Measurements from ENCODE around the gene MYO5B.

The MYO5B gene

GRCh38 chr18:50073319-50073718 lies 121.6 kb downstream of the MYO5B start:
- DNase-seq (ENCODE audit: low read depth in 1 of 2, low spot score in 1 of 2) = no peak

DNA sequence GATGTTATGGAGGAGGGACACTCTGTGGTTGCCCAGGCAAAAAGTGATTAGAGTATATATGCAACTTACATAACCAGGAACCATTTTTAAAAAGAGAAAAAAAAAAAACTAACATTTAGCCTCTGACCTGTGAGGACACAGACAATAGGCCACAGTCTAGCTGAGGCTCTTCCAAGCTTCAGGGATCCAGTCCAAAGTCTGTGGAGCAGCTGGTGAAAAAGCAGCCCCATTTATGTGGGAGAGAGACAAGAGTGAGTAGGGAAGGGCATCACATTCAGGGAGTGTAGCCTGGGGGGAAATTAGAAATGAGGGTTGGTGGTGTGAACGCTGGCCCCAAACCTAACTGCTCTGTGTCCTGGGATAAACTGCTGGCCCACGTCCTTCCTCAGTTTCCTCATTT lies 122.8 kb downstream of the MYO5B start:
- no peak for DNase-seq (ENCODE audit: low read depth in 1 of 2, low spot score in 1 of 2)

DNA sequence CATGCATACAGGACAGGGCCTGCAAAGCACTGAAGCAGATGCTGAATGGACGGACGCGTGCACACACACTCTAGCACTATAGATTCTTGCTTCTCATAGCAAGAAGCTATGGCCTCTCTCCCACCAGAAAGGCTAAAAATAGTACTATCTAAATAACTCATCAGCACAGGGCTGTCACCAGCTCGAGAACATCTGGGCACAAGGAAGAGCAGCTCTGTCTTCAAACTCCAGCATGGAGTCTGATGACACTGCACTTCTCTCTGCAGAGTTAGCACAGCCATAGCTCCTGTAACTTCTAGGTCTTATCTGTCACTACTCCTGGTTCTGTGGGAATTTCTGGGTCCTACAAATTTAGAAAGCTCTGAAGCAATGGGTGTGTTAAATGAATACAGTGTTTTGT lies 123.5 kb downstream of the MYO5B start:
- no peak for DNase-seq (ENCODE audit: low read depth in 1 of 2, low spot score in 1 of 2)

- DNase-seq (ENCODE audit: low read depth in 1 of 2, low spot score in 1 of 2) = no peak
These were observed 125.5 kb downstream of the MYO5B start for GRCh38 chr18:50069422-50069821.

DNA sequence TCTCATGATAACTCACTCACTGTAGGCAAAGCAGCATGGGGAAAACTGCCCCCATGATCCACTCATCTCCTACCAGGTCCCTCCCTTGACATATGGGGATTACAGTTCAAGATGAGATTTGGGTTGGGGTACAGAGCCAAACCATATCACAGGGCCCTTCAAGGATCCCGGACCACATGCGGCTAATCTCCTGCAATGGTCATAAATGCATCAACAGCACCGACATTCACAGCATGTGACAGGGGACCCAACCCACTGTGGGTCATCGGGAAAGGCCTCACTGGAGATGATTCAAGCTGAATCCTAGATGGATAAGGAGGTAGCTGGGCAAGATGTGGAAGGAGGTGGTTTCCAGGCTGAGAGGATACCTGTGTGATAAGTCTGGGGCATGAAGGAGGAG lies 129.4 kb downstream of the MYO5B start:
- no peak for DNase-seq (ENCODE audit: low read depth in 1 of 2, low spot score in 1 of 2)

DNA sequence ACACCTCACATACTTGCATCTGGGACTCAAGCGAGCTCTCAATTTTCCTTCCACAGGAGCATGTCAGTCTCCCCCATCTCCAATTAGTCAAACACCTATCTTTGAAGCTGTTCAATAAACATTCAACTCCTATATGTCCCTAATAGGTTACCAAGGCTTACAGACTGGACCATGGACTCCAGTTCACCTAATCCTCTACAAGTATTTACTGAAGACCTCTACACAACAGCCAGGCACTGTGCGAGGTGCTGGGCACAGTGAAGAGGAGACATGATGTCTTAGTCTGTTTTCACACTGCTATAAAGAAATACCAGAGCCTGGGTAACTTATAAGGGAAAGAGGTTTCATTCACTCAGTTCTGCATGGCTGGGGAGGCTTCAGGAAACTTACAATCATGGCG lies 129.9 kb downstream of the MYO5B start:
- DNase-seq (ENCODE audit: low read depth in 1 of 2, low spot score in 1 of 2) = no peak

- no peak for DNase-seq (ENCODE audit: low read depth in 1 of 2, low spot score in 1 of 2)
These were observed 132.9 kb downstream of the MYO5B start for GRCh38 chr18:50061876-50062517.

DNA sequence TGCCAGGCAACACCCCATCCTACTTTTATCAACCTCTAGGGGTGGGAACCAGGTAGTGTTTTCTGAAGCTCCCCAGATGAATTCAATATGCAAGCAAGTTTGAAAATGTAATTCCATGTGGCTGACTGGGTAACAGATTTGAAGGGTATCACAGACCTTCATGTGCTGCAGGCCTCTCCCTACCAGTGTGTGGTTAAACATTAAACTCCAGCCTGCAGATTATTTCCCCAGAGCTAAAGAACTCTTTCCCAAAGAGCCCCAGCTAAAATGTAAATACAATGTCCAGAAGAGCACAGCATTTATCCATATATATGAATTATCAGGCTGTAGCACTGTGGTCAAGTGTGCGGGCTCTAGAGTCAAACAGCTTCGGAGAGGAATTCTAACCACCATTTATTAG lies 134.1 kb downstream of the MYO5B start:
- DNase-seq (ENCODE audit: low read depth in 1 of 2, low spot score in 1 of 2) = no peak

DNA sequence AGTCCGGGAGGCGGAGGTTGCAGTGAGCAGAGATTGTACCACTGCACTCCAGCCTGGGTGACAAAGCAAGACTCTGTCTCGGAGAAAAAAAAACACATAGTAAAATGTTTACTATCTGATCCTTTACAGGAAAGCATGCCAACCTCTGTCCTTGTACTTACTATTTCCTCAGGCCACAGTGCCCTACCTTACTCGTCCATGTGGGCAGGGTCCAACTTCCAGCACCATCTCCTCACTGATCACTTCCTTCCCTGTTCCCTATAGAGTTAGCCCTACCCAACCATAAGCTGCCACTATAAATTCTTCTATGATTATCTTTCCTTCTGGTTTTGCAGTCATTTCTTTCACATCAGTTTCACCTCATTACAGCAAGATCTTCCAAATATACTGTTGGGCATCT lies 136.2 kb downstream of the MYO5B start:
- no peak for DNase-seq (ENCODE audit: low read depth in 1 of 2, low spot score in 1 of 2)

GRCh38 chr18:50057009-50057408 lies 137.9 kb downstream of the MYO5B start:
- no peak for DNase-seq (ENCODE audit: low read depth in 1 of 2, low spot score in 1 of 2)

DNA sequence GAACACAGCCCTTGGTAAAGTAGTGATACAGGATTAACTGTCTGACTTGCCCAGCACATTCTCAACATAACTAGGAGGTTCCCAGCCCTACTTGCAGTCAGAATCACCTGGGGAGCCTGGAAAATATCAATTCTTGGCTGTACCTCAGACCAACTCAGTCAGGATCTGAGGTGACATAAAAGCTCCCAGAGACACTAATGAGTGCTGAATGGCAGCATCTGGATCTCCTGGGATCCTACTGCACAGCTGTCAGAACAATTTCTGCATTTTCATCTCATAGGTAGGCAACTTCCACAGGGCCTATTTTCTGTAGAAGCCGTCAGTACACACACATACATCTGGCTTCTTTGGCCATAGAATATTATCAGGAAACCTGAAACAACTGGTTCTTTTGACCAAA lies 138.8 kb downstream of the MYO5B start:
- DNase-seq (ENCODE audit: low read depth in 1 of 2, low spot score in 1 of 2) = no peak

- DNase-seq (ENCODE audit: low read depth in 1 of 2, low spot score in 1 of 2) = no peak
These were observed 139.5 kb downstream of the MYO5B start for GRCh38 chr18:50055488-50055887.

DNA sequence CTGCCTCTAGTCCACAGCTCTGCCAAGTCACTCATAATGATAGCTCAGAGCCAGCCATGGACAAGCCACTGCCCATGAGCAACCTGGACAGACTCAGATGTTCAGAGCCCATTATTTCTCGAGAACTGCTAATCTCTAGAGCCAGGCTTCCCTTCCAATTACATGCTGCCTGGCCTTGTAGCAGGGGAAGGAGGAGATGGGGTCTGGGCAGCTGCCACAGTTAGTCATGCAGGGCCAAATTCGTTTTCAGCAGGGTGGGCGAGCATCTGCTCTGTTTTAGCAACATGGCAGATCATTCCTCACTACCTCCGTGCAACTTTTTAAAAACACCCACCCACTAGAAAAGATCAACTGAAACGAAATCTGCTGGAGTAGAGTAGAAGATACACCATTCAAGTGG lies 141.8 kb downstream of the MYO5B start:
- no peak for DNase-seq (ENCODE audit: low read depth in 1 of 2, low spot score in 1 of 2)

DNA sequence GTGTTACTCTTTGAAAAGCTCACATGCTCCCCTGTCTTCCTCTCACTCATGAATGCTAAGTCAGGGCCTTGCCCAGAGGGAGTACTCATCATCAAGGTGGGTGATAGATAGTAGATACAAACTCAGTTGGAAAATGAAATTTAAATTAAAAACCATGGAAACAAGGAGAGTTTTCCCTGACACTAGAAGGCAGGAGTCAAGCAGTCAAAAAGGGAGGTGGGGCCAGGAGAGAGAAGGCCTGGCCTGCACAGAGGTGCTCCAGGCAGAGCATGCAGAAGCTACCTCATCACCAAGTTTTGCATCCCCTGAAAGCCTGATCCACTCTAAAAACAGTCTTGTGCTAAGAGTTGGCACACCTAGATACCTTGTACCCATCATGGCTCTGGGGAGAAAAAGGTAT lies 143.7 kb downstream of the MYO5B start:
- DNase-seq (ENCODE audit: low read depth in 1 of 2, low spot score in 1 of 2) = no peak

GRCh38 chr18:50045126-50045525 lies 149.8 kb downstream of the MYO5B start:
- no peak for DNase-seq (ENCODE audit: low read depth in 1 of 2, low spot score in 1 of 2)

DNA sequence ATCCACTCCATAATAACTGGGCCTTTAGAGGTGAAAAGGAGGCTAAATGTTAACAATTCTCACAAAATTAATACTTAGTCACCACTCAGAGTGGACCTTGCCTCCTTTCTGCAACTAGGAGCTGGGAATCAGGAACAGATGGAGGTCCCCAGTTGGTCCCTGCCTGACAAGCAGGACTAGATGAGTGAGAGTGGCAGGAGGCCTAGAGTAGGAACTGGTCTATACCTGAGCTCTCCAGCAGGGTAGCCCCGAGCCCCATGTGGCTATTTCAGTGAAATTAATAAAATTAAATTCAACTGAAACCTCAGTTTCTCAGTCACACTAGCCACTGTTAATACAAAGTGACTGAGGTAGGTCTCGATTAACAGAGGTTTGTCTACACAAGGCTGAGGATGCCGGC lies 150.5 kb downstream of the MYO5B start:
- no peak for DNase-seq (ENCODE audit: low read depth in 1 of 2, low spot score in 1 of 2)

GRCh38 chr18:50042611-50043010 lies 152.3 kb downstream of the MYO5B start:
- no peak for DNase-seq (ENCODE audit: low read depth in 1 of 2, low spot score in 1 of 2)

GRCh38 chr18:50039746-50040145 lies 155.2 kb downstream of the MYO5B start:
- no peak for DNase-seq (ENCODE audit: low read depth in 1 of 2, low spot score in 1 of 2)

DNA sequence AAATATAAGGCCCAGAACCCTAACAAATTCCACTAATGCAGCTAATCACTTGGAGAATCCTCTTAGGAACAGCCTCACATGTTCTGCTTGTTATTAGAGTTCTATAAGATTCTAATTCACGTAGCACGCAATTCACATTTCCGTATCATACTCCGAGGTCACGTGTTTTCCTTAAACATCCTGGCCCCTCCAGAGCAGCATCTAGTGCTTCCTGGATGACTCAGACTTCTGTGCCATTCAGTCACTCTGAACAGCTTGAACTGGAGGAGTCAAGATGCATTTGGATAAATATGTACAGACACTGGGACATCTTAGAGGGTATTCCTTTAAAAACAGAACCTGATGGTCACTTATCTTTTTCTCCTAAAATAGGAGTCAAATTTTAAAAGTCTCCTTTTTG lies 156.5 kb downstream of the MYO5B start:
- DNase-seq (ENCODE audit: low read depth in 1 of 2, low spot score in 1 of 2) = no peak

DNA sequence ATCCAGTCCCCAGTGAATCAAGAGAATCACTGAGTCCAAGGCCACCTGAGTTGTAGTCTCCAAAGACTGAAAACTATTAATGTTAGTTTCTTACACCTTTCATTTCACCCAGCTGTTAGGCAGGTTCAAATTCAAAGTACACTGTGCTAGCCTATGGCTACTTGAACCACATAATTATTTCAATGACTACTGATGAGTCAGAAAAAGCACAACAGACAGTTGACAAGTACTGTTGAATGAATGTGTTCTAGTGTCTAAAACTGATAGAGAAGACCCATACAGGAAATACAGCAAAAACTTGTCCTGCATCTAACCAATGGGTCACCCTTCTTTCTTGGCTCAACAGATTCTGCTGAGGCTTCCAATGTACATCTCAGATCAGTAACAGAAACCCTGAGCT lies 160.9 kb downstream of the MYO5B start:
- DNase-seq (ENCODE audit: low read depth in 1 of 2, low spot score in 1 of 2) = no peak

DNA sequence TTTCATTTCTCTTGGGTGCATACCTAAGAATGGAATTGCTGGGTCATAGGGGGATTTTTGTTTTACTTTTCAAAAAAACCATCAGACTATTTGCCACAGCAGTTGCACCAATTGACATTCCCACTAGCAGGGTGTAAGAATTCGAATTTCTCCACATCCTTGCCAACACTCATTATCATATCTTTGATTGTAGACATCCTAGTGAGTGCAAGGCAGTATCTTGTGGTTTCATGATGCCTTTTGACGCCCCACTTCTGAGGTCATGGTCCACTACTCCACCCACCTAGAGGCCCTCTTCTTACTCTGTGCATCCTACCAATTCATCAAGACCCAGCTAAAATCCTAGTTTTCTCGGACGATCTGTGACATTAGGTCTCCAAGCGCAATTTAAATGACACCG lies 161.9 kb downstream of the MYO5B start:
- DNase-seq (ENCODE audit: low read depth in 1 of 2, low spot score in 1 of 2) = no peak

- DNase-seq (ENCODE audit: low read depth in 1 of 2, low spot score in 1 of 2) = no peak
These were observed 164.8 kb downstream of the MYO5B start for GRCh38 chr18:50030146-50030545.

GRCh38 chr18:50027996-50028395 lies 167.0 kb downstream of the MYO5B start:
- no peak for DNase-seq (ENCODE audit: low read depth in 1 of 2, low spot score in 1 of 2)

- DNase-seq (ENCODE audit: low read depth in 1 of 2, low spot score in 1 of 2) = no peak
These were observed 170.5 kb downstream of the MYO5B start for GRCh38 chr18:50024466-50024865.

Data from activated T-helper 1 cell treated with anti-CD3 and anti-CD28 coated beads, Interleukin-2, amount 50 U/mL, for 16 hours (primary cell).